Measurements from ENCODE around the gene WSCD2.

The WSCD2 gene

GRCh38 chr12:108270035-108270848 lies 141.2 kb downstream of the WSCD2 start:
- no peak for DNase-seq (ENCODE audit: low read depth)

- DNase-seq (ENCODE audit: low read depth) = no peak
Measured at GRCh38 chr12:108270849-108271143, 141.7 kb downstream of the WSCD2 start.

GRCh38 chr12:108271951-108272872 lies 143.1 kb downstream of the WSCD2 start:
- no peak for DNase-seq (ENCODE audit: low read depth)

- DNase-seq (ENCODE audit: low read depth) = no peak
Measured at GRCh38 chr12:108273217-108273616, 144.1 kb downstream of the WSCD2 start.

- DNase-seq (ENCODE audit: low read depth) = no peak
Measured at GRCh38 chr12:108277613-108278012, 148.5 kb downstream of the WSCD2 start.

- no peak for DNase-seq (ENCODE audit: low read depth)
Measured at GRCh38 chr12:108282160-108282559, 153.1 kb downstream of the WSCD2 start.

- no peak for DNase-seq (ENCODE audit: low read depth)
Measured at GRCh38 chr12:108282676-108283075, 153.6 kb downstream of the WSCD2 start.

GRCh38 chr12:108284163-108284562 lies 155.1 kb downstream of the WSCD2 start:
- DNase-seq (ENCODE audit: low read depth) = no peak

GRCh38 chr12:108285016-108285415 lies 155.9 kb downstream of the WSCD2 start:
- no peak for DNase-seq (ENCODE audit: low read depth)

- no peak for DNase-seq (ENCODE audit: low read depth)
Measured at GRCh38 chr12:108287227-108287626, 158.1 kb downstream of the WSCD2 start.

- no peak for DNase-seq (ENCODE audit: low read depth)
Measured at GRCh38 chr12:108289350-108290161, 160.5 kb downstream of the WSCD2 start.

- no peak for DNase-seq (ENCODE audit: low read depth)
Measured at GRCh38 chr12:108295641-108296040, 166.6 kb downstream of the WSCD2 start.

- DNase-seq (ENCODE audit: low read depth) = no peak
Measured at GRCh38 chr12:108296945-108297344, 167.9 kb downstream of the WSCD2 start.

- DNase-seq (ENCODE audit: low read depth) = no peak
Measured at GRCh38 chr12:108297424-108297823, 168.3 kb downstream of the WSCD2 start.

GRCh38 chr12:108297895-108298760 lies 169.0 kb downstream of the WSCD2 start:
- DNase-seq (ENCODE audit: low read depth) = no peak

GRCh38 chr12:108298761-108299275 lies 169.7 kb downstream of the WSCD2 start:
- no peak for DNase-seq (ENCODE audit: low read depth)

- no peak for DNase-seq (ENCODE audit: low read depth)
Measured at GRCh38 chr12:108299516-108299915, 170.4 kb downstream of the WSCD2 start.
